HepG2 (cell line): ENCODE results near the gene TREML4. TPM values are rescaled to one million over a fixed set of nuclear protein-coding genes. Genes with fewer than 3 reads are reported as not detected.

ENCODE experiments used
- CBX5 ChIP-seq: sonication (generic); formaldehyde crosslinking; IDR thresholded peaks from 2 replicates; pipeline ENCODE4 v1.4.0; 2020; ENCODE audit warnings: missing genetic modification reagents, borderline replicate concordance
- DNMT1 ChIP-seq: sonication (generic); formaldehyde crosslinking; IDR thresholded peaks from 2 replicates; pipeline ENCODE4 v1.5.1; 2020; ENCODE audit warnings: mild to moderate bottlenecking, missing genetic modification reagents
- HDAC6 ChIP-seq: fragments of 200-600 bp; sonication (generic); IDR thresholded peaks from 2 replicates; pipeline ENCODE4 v1.7.0; 2017; ENCODE audit warnings: mild to moderate bottlenecking, antibody characterized with exemption, low read length, low read depth
- HIVEP1 ChIP-seq: sonication (generic); formaldehyde crosslinking; IDR thresholded peaks from 2 replicates; pipeline ENCODE4 v1.4.0; 2020; ENCODE audit warnings: mild to moderate bottlenecking, missing genetic modification reagents
- IRX3 ChIP-seq: sonication (generic); formaldehyde crosslinking; IDR thresholded peaks from 2 replicates; pipeline ENCODE4 v1.8.1; 2023; ENCODE audit warnings: mild to moderate bottlenecking, low read depth, missing genetic modification reagents, borderline replicate concordance
- MYC ChIP-seq: sonication (generic); formaldehyde crosslinking; IDR thresholded peaks from 2 replicates; pipeline ENCODE4 v1.9.0; 2021; ENCODE audit warnings: missing genetic modification reagents, borderline replicate concordance
- NCOR1 ChIP-seq: fragments of 200-600 bp; sonication (generic); IDR thresholded peaks from 2 replicates; pipeline ENCODE4 v1.7.0; 2017; ENCODE audit warnings: antibody characterized with exemption, low read length, borderline replicate concordance
- PITX1 ChIP-seq: sonication (generic); formaldehyde crosslinking; IDR thresholded peaks from 2 replicates; pipeline ENCODE4 v1.5.1; 2020; ENCODE audit warnings: mild to moderate bottlenecking, missing genetic modification reagents
- REL ChIP-seq: sonication (generic); formaldehyde crosslinking; conservative IDR thresholded peaks from 2 replicates; pipeline ENCODE4 v1.8.0; 2022; ENCODE audit warnings: mild to moderate bottlenecking, missing genetic modification reagents, moderate library complexity
- SALL1 ChIP-seq: sonication (generic); formaldehyde crosslinking; IDR thresholded peaks from 2 replicates; pipeline ENCODE4 v1.8.0; 2022; ENCODE audit warnings: mild to moderate bottlenecking, missing genetic modification reagents
- TOPORS ChIP-seq: sonication (generic); formaldehyde crosslinking; IDR thresholded peaks from 2 replicates; pipeline ENCODE4 v1.8.0; 2023; ENCODE audit warnings: mild to moderate bottlenecking, missing genetic modification reagents
- XRCC5 ChIP-seq: fragments of 200-400 bp; formaldehyde crosslinking; optimal IDR thresholded peaks from 2 replicates; pipeline ENCODE3; 2017; ENCODE audit warnings: mild to moderate bottlenecking, low read length
- ZKSCAN5 ChIP-seq: sonication (generic); formaldehyde crosslinking; IDR thresholded peaks from 2 replicates; pipeline ENCODE4 v1.5.1; 2020; ENCODE audit warnings: mild to moderate bottlenecking, missing genetic modification reagents
- ZNF225 ChIP-seq: sonication (generic); formaldehyde crosslinking; IDR thresholded peaks from 2 replicates; pipeline ENCODE4 v1.4.0; 2020; ENCODE audit warnings: mild to moderate bottlenecking, missing genetic modification reagents
- ZNF619 ChIP-seq: sonication (generic); formaldehyde crosslinking; IDR thresholded peaks from 2 replicates; pipeline ENCODE4 v1.4.0; 2020; ENCODE audit warnings: mild to moderate bottlenecking, missing genetic modification reagents
- ZNF777 ChIP-seq: sonication (generic); formaldehyde crosslinking; IDR thresholded peaks from 2 replicates; pipeline ENCODE4 v1.4.0; 2020; ENCODE audit warnings: missing genetic modification reagents
- polyA plus RNA-seq, 8 experiments: library from polyadenylated mRNA; depleted of rRNA in 3 of 8; stranded (reverse) in 7 of 8; unstranded in 1 of 8; fragments of >200 nt; fragmentation: Illumina TruSeq in 4 of 8; extraction: Trizol in 4 of 8; gene quantifications; 2 replicates each; pipeline versions ENCODE4 v1.2.1 to v1.2.3, GENCODE V29; 2011 to 2016; ENCODE audit warnings: low read depth in 4 of 8, missing spikeins in 1 of 8, mixed read lengths in 1 of 8; ENCODE audit not compliant: insufficient read depth in 1 of 8
- total RNA-seq, 5 experiments: library from RNA; depleted of rRNA; stranded (reverse); fragments of >200 nt; fragmentation: Illumina TruSeq; extraction: Trizol; gene quantifications; 2 replicates each; pipeline ENCODE4 v1.2.3, GENCODE V29; 2016; ENCODE audit warnings: low read depth in 1 of 5
- TF ChIP-seq, protein P1 (sequence below): sonication (generic); formaldehyde crosslinking; IDR thresholded peaks from 2 replicates; pipeline ENCODE4 v1.5.0; 2020; ENCODE audit warnings: missing genetic modification reagents
- TF ChIP-seq, protein P2 (sequence below): IDR thresholded peaks from 2 replicates; pipeline ENCODE4 v1.6.1; 2016
- TF ChIP-seq, protein P3 (sequence below): IDR thresholded peaks from 2 replicates; pipeline ENCODE4 v1.6.1; 2012; ENCODE audit warnings: low read length, improper control_type of control experiment
- TF ChIP-seq, protein P4 (sequence below): sonication (generic); formaldehyde crosslinking; IDR thresholded peaks from 2 replicates; pipeline ENCODE4 v1.5.0; 2020; ENCODE audit warnings: missing genetic modification reagents
- TF ChIP-seq, protein P5 (sequence below): sonication (generic); formaldehyde crosslinking; conservative IDR thresholded peaks from 2 replicates; pipeline ENCODE4 v1.4.0; 2020; ENCODE audit warnings: missing genetic modification reagents

Gene TREML4
- total and polyA plus RNA-seq, 2 of the 13 experiments (the other 11 are each of a cell fraction or from before 2014, with no cell fraction given) = not detected

DNA sequence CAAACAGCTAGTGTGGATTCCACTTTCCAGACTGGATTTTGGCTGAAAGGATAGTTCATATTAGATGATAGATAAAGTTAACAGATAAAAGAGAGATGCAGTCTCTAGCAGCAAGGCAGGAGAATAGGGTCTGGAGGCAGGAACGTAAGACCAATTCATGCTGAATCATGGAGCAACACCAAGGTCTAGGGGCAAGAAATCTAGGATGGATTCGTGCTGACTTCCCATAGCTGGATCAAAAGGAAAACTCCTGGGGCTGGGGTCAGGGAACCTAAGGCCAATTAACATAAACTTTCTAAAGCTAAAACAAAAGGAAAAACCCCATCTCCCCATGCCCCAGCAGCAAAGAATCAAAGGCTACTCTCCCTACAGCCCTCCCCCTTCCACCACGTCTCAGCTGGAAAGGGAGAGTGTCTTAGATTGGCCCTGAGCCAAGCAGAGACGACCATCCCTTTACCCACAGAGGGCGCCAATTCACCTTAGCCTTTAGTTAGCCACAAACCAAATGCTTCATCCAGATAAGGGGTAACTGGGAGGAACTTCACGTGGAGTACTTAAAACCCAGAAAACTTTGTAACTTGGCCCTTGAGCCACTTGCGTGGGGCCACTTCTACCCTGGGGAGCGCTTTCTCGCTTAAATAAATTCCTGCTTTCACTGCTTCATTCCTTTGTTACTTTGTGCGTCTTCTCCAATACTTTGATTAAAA, 50.7 kb downstream of the TREML4 start (continued):
- TF ChIP-seq IRX3 (CRISPR knock-in tag) (no peak), ZNF777 (CRISPR knock-in tag) (no peak), PITX1 (no peak), ZKSCAN5 (CRISPR knock-in tag) (no peak), ZNF225 (CRISPR knock-in tag) (no peak), NCOR1 (no peak), XRCC5 (peak; percentile 85), HIVEP1 (CRISPR knock-in tag) (no peak), HDAC6 (no peak), ZNF619 (CRISPR knock-in tag) (no peak), CBX5 (CRISPR knock-in tag) (0 out of 2 replicates have a peak, but pooled peaks have one; percentile 28), TOPORS (no peak), SALL1 (CRISPR knock-in tag) (peak; percentile 20; the same call in 1 of the 2 replicates), DNMT1 (CRISPR knock-in tag) (no peak), MYC (CRISPR knock-in tag) (no peak), REL (CRISPR knock-in tag) (no peak)
- TF ChIP-seq, protein P1, sequence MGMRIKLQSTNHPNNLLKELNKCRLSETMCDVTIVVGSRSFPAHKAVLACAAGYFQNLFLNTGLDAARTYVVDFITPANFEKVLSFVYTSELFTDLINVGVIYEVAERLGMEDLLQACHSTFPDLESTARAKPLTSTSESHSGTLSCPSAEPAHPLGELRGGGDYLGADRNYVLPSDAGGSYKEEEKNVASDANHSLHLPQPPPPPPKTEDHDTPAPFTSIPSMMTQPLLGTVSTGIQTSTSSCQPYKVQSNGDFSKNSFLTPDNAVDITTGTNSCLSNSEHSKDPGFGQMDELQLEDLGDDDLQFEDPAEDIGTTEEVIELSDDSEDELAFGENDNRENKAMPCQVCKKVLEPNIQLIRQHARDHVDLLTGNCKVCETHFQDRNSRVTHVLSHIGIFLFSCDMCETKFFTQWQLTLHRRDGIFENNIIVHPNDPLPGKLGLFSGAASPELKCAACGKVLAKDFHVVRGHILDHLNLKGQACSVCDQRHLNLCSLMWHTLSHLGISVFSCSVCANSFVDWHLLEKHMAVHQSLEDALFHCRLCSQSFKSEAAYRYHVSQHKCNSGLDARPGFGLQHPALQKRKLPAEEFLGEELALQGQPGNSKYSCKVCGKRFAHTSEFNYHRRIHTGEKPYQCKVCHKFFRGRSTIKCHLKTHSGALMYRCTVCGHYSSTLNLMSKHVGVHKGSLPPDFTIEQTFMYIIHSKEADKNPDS (CRISPR knock-in tag) = no peak
- TF ChIP-seq, protein P2, sequence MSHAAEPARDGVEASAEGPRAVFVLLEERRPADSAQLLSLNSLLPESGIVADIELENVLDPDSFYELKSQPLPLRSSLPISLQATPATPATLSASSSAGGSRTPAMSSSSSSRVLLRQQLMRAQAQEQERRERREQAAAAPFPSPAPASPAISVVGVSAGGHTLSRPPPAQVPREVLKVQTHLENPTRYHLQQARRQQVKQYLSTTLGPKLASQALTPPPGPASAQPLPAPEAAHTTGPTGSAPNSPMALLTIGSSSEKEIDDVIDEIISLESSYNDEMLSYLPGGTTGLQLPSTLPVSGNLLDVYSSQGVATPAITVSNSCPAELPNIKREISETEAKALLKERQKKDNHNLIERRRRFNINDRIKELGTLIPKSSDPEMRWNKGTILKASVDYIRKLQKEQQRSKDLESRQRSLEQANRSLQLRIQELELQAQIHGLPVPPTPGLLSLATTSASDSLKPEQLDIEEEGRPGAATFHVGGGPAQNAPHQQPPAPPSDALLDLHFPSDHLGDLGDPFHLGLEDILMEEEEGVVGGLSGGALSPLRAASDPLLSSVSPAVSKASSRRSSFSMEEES = 0 out of 2 replicates have a peak, but pooled peaks have one; percentile 32
- TF ChIP-seq, protein P3, sequence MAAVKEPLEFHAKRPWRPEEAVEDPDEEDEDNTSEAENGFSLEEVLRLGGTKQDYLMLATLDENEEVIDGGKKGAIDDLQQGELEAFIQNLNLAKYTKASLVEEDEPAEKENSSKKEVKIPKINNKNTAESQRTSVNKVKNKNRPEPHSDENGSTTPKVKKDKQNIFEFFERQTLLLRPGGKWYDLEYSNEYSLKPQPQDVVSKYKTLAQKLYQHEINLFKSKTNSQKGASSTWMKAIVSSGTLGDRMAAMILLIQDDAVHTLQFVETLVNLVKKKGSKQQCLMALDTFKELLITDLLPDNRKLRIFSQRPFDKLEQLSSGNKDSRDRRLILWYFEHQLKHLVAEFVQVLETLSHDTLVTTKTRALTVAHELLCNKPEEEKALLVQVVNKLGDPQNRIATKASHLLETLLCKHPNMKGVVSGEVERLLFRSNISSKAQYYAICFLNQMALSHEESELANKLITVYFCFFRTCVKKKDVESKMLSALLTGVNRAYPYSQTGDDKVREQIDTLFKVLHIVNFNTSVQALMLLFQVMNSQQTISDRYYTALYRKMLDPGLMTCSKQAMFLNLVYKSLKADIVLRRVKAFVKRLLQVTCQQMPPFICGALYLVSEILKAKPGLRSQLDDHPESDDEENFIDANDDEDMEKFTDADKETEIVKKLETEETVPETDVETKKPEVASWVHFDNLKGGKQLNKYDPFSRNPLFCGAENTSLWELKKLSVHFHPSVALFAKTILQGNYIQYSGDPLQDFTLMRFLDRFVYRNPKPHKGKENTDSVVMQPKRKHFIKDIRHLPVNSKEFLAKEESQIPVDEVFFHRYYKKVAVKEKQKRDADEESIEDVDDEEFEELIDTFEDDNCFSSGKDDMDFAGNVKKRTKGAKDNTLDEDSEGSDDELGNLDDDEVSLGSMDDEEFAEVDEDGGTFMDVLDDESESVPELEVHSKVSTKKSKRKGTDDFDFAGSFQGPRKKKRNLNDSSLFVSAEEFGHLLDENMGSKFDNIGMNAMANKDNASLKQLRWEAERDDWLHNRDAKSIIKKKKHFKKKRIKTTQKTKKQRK = no peak
- TF ChIP-seq, protein P4, sequence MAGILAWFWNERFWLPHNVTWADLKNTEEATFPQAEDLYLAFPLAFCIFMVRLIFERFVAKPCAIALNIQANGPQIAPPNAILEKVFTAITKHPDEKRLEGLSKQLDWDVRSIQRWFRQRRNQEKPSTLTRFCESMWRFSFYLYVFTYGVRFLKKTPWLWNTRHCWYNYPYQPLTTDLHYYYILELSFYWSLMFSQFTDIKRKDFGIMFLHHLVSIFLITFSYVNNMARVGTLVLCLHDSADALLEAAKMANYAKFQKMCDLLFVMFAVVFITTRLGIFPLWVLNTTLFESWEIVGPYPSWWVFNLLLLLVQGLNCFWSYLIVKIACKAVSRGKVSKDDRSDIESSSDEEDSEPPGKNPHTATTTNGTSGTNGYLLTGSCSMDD (CRISPR knock-in tag) = no peak
- TF ChIP-seq, protein P5, sequence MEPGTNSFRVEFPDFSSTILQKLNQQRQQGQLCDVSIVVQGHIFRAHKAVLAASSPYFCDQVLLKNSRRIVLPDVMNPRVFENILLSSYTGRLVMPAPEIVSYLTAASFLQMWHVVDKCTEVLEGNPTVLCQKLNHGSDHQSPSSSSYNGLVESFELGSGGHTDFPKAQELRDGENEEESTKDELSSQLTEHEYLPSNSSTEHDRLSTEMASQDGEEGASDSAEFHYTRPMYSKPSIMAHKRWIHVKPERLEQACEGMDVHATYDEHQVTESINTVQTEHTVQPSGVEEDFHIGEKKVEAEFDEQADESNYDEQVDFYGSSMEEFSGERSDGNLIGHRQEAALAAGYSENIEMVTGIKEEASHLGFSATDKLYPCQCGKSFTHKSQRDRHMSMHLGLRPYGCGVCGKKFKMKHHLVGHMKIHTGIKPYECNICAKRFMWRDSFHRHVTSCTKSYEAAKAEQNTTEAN (CRISPR knock-in tag) = no peak
